ENCODE results near the gene HERPUD1.

The HERPUD1 gene

GRCh38 chr16:56994311-56994710 is 62.4 kb downstream of the HERPUD1 start:
- DNase-seq = no peak
